GM21619 (cell line): ENCODE data around the gene FCHSD2.
A peak's percentile ranks its signal among the peaks of the same experiment; 100 is the strongest.

ENCODE experiments used
- ATAC-seq: cut with Tn5 transposase; IDR thresholded peaks from one replicate; pipeline ENCODE4 v1.9.1; 2021; ENCODE audit not compliant: unreplicated experiment

The FCHSD2 gene

GRCh38 chr11:72975778-72976521, 166.2 kb downstream of the FCHSD2 start:
- ATAC-seq, result no peak

- no peak for ATAC-seq
These were observed 167.5 kb downstream of the FCHSD2 start for GRCh38 chr11:72974487-72975205.

GRCh38 chr11:72972496-72973128, 169.5 kb downstream of the FCHSD2 start:
- no peak for ATAC-seq

GRCh38 chr11:72971192-72971967, 170.7 kb downstream of the FCHSD2 start:
- no peak for ATAC-seq

GRCh38 chr11:72970557-72971118, 171.5 kb downstream of the FCHSD2 start:
- no peak for ATAC-seq

GRCh38 chr11:72969894-72970335, 172.2 kb downstream of the FCHSD2 start:
- peak; percentile 79 for ATAC-seq

- ATAC-seq, result no peak
These were observed 173.7 kb downstream of the FCHSD2 start for GRCh38 chr11:72968390-72968789.

GRCh38 chr11:72965672-72966071, 176.4 kb downstream of the FCHSD2 start:
- ATAC-seq, result no peak

- ATAC-seq, result no peak
These were observed 179.4 kb downstream of the FCHSD2 start for GRCh38 chr11:72962717-72963116.

GRCh38 chr11:72962084-72962483, 180.0 kb downstream of the FCHSD2 start:
- no peak for ATAC-seq

GRCh38 chr11:72959998-72960731, 182.0 kb downstream of the FCHSD2 start:
- no peak for ATAC-seq

GRCh38 chr11:72958791-72959190, 183.3 kb downstream of the FCHSD2 start:
- no peak for ATAC-seq

GRCh38 chr11:72955466-72955865, 186.7 kb downstream of the FCHSD2 start:
- ATAC-seq, result no peak

GRCh38 chr11:72954860-72955259, 187.3 kb downstream of the FCHSD2 start:
- no peak for ATAC-seq

- no peak for ATAC-seq
These were observed 188.5 kb downstream of the FCHSD2 start for GRCh38 chr11:72953637-72954036.

- ATAC-seq, result no peak
These were observed 190.2 kb downstream of the FCHSD2 start for GRCh38 chr11:72951888-72952287.

GRCh38 chr11:72951193-72951592, 190.9 kb downstream of the FCHSD2 start:
- no peak for ATAC-seq

- ATAC-seq, result no peak
These were observed 191.4 kb downstream of the FCHSD2 start for GRCh38 chr11:72950685-72951084.

GRCh38 chr11:72947229-72947628, 194.9 kb downstream of the FCHSD2 start:
- ATAC-seq, result no peak

- ATAC-seq, result no peak
These were observed 198.5 kb downstream of the FCHSD2 start for GRCh38 chr11:72943664-72944063.
